ENCODE results near the gene GLYR1.

- TF ChIP-seq CTCF (IDR thresholded peaks at IDR 0.05) (no peak), POLR2AphosphoS5 (IDR thresholded peaks at IDR 0.05; ENCODE audit: low read depth, low read length) (no peak), SIN3A (IDR thresholded peaks at IDR 0.05; ENCODE audit: borderline replicate concordance, insufficient read depth, low read depth, low read length) (no peak)
- TF ChIP-seq, protein P1, sequence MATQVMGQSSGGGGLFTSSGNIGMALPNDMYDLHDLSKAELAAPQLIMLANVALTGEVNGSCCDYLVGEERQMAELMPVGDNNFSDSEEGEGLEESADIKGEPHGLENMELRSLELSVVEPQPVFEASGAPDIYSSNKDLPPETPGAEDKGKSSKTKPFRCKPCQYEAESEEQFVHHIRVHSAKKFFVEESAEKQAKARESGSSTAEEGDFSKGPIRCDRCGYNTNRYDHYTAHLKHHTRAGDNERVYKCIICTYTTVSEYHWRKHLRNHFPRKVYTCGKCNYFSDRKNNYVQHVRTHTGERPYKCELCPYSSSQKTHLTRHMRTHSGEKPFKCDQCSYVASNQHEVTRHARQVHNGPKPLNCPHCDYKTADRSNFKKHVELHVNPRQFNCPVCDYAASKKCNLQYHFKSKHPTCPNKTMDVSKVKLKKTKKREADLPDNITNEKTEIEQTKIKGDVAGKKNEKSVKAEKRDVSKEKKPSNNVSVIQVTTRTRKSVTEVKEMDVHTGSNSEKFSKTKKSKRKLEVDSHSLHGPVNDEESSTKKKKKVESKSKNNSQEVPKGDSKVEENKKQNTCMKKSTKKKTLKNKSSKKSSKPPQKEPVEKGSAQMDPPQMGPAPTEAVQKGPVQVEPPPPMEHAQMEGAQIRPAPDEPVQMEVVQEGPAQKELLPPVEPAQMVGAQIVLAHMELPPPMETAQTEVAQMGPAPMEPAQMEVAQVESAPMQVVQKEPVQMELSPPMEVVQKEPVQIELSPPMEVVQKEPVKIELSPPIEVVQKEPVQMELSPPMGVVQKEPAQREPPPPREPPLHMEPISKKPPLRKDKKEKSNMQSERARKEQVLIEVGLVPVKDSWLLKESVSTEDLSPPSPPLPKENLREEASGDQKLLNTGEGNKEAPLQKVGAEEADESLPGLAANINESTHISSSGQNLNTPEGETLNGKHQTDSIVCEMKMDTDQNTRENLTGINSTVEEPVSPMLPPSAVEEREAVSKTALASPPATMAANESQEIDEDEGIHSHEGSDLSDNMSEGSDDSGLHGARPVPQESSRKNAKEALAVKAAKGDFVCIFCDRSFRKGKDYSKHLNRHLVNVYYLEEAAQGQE (IDR thresholded peaks at IDR 0.05; ENCODE audit: insufficient read depth in 1 of 2, low read depth in 2 of 2, low read length in 1 of 2), result no peak
Observed at GRCh38 chr16:4850211-4850610, 3.1 kb upstream of the GLYR1 start.
